ENCODE data around the gene PPP1R14B.

Gene PPP1R14B

GRCh38 chr11:64262271-64263002 is 15.7 kb upstream of the PPP1R14B start:
- CTCF ChIA-PET: interaction anchor here (0.5 to 1.8 kb wide), 4 partner anchors 11 to 39 kb away, joined by 3 to 6 read pairs (median 5); partner anchors contain the start of gene PLCB3
- POLR2A ChIA-PET (ENCODE audit: low non-redundant PET): no interaction called here

GRCh38 chr11:64261556-64262080 is 14.9 kb upstream of the PPP1R14B start:
- H3K27ac ChIP-seq: peak overlapping the region; percentile 99
- ChIA-PET POLR2A (ENCODE audit: low non-redundant PET) (no interaction called here), CTCF (interaction anchor here (0.5 kb wide), 1 partner anchor 40 kb away, joined by 3 read pairs; no protein-coding TSS in a partner anchor)
- DNase-seq (ENCODE audit: low spot score): no peak
- no peak for TF ChIP-seq CTCF (conservative IDR thresholded peaks at IDR 0.05; ENCODE audit: low read depth)

More at GRCh38 chr11:64262271-64263002, 15.7 kb upstream of the PPP1R14B start:
- H3K27ac ChIP-seq: peak overlapping the region; percentile 99
- DNase-seq (ENCODE audit: low spot score): no peak
- no peak for TF ChIP-seq CTCF (conservative IDR thresholded peaks at IDR 0.05; ENCODE audit: low read depth)

GRCh38 chr11:64260147-64260708 is 13.5 kb upstream of the PPP1R14B start:
- ChIA-PET CTCF (no interaction called here), POLR2A (ENCODE audit: low non-redundant PET) (no interaction called here)
- no peak for DNase-seq (ENCODE audit: low spot score)
- H3K27ac ChIP-seq: peak overlapping the region; percentile 38
- TF ChIP-seq CTCF (conservative IDR thresholded peaks at IDR 0.05; ENCODE audit: low read depth): no peak

GRCh38 chr11:64259533-64260067 is 12.9 kb upstream of the PPP1R14B start:
- POLR2A ChIA-PET (ENCODE audit: low non-redundant PET): no interaction called here
- H3K27ac ChIP-seq: peak overlapping the region; percentile 38
- no peak for DNase-seq (ENCODE audit: low spot score)
- CTCF ChIA-PET: interaction anchor here (1.3 kb wide), 1 partner anchor 9 kb away, joined by 3 read pairs; no protein-coding TSS in a partner anchor
- TF ChIP-seq CTCF (conservative IDR thresholded peaks at IDR 0.05; ENCODE audit: low read depth): no peak

GRCh38 chr11:64258946-64259532 is 12.3 kb upstream of the PPP1R14B start:
- ChIA-PET POLR2A (ENCODE audit: low non-redundant PET) (no interaction called here), CTCF (interaction anchor here (0.6 to 1.3 kb wide), 3 partner anchors 9 to 484 kb away, joined by 3 read pairs; no protein-coding TSS in a partner anchor)
- TF ChIP-seq CTCF (conservative IDR thresholded peaks at IDR 0.05; ENCODE audit: low read depth): no peak
- DNase-seq (ENCODE audit: low spot score): no peak
- H3K27ac ChIP-seq: peak overlapping the region; percentile 38; the same call in 1 of the 2 replicates

- POLR2A ChIA-PET (ENCODE audit: low non-redundant PET): interaction anchor here (0.5 kb wide), 1 partner anchor 89 kb away, joined by 3 read pairs; no protein-coding TSS in a partner anchor
- peak overlapping the region; percentile 98 for H3K27ac ChIP-seq
- CTCF ChIA-PET: interaction anchor here (1.3 kb wide), 1 partner anchor 10 kb away, joined by 3 read pairs; no protein-coding TSS in a partner anchor
- TF ChIP-seq CTCF (conservative IDR thresholded peaks at IDR 0.05; ENCODE audit: low read depth): no peak
- DNase-seq (ENCODE audit: low spot score): no peak
These were observed 11.6 kb upstream of the PPP1R14B start for GRCh38 chr11:64258356-64258755.

Data from RWPE1 (cell line).